Liver (tissue), 3 donors: ENCODE data around the gene CR1L.
"Not testable (repeated sequence)": the region's sequence is repeated elsewhere in the genome, so short reads cannot be mapped to it uniquely, and the experiment has no call there.

Experiments used
- CTCF ChIP-seq: fragments of 150-350 bp; IDR thresholded peaks from 2 replicates; pipeline ENCODE4 v1.5.1; 2017; ENCODE audit warnings: improper control_type of control experiment, low read depth, low read length; ENCODE audit not compliant: missing input control
- HNF4A ChIP-seq, 2 donors: conservative IDR thresholded peaks; 2 replicates each; pipeline ENCODE4 v1.6.1; 2016; ENCODE audit warnings: antibody characterized with exemption in 2 of 2, mild to moderate bottlenecking in 2 of 2
- JUND ChIP-seq, 2 donors: IDR thresholded peaks; 2 replicates each; pipeline ENCODE4 v1.6.1; 2016; ENCODE audit warnings: antibody characterized with exemption in 2 of 2
- MAX ChIP-seq: IDR thresholded peaks from 2 replicates; pipeline ENCODE4 v1.6.1; 2016; ENCODE audit warnings: antibody characterized with exemption
- TAF1 ChIP-seq: conservative IDR thresholded peaks from 2 replicates; pipeline ENCODE4 v1.6.1; 2016; ENCODE audit warnings: antibody characterized with exemption, mild to moderate bottlenecking
- YY1 ChIP-seq: IDR thresholded peaks from 2 replicates; pipeline ENCODE4 v1.6.1; 2016; ENCODE audit warnings: antibody characterized with exemption, mild to moderate bottlenecking
- donor health status: healthy.
- donor health status: healthy.

GRCh38 chr1:207728200-207728858 is 83.4 kb downstream of the CR1L start:
- TF ChIP-seq CTCF; JUND (IDR thresholded peaks at IDR 0.05); HNF4A (conservative IDR thresholded peaks at IDR 0.05); TAF1; MAX; YY1: not testable (repeated sequence)
